SIG-M5 treated with dmso at 0.1 percent for 504 hours (cell line): ENCODE measurements around the gene KIRREL3.

Source experiments
- DNase-seq: peaks from one replicate; lab custom pipeline; 2025; ENCODE audit not compliant: unreplicated experiment; lab: John Stamatoyannopoulos, UW

Gene KIRREL3

DNA sequence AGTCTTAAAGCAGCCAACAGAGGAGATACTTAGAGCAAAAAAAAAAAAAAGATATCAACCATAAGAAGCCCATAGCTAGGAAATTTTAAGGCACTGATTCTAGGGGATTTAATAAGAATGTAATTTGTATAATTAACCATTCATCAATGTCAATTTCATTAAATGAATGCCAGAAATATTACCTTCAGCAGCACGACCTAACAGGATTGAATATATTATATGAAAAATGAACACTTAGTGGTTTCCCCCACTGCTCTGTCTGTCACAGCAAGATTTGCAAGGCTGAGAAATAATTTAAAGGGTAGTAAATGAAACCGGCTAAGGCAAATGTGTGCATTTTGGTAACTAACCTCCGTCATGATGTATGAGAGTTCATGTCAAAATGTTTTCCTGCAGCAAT, 319.9 kb downstream of the KIRREL3 start:
- DNase-seq = no peak

DNA sequence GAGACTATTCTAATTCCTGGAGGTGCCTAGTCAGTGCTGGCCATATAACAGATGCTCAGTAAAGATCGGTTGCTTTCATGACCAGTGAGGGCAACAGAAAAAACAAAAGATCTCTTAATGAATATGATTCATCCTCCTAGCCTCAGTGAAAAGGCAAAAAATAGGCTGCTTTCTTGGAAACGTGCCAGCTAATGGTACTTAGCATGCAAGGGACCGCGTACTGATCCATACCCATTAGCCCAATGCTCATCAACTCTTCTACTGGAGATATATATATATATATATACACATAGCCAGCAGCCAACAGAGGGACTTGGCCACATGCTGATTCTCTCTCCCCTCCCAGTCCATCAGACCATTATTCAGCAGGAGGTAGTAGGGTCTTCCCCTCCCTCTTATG, 320.4 kb downstream of the KIRREL3 start:
- DNase-seq = no peak

DNA sequence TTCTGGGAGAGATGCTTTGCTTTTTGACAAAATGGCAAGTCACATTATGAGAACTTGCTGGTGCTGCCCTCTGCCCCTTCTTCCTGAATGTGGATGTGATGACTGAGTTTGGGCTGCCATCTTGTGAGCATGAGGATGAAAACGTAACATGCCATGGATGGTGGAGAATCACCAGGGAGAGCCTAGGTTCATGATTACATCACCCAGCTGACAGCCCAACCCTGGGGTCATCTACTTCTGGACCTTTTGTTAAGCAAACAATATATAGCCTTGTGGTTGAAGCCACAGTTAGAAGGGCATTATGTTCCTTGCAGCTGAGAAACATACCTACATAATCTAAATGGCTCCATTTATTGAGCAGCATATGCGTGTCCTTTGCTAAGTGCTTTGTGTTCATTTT, 321.5 kb downstream of the KIRREL3 start:
- no peak for DNase-seq

DNA sequence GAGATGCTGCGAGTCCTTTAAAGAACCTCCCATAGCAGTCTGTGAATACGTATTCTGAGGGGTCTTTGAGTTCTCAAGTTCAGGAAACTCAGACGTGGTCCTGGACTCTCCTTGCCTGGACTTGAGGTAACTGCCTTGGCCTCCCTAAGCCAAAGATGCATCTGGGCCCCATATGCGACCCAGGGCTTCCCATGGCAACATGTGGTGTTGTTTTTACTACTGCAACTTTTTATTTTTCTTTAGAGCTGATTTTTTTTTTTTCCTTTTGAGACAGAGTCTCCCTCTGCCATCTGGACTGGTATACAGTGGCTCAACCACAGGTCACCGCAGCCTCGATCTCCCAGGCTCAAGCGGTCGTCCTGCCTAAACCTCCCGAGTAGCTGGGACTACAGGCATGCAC, 324.0 kb downstream of the KIRREL3 start:
- DNase-seq = no peak

DNA sequence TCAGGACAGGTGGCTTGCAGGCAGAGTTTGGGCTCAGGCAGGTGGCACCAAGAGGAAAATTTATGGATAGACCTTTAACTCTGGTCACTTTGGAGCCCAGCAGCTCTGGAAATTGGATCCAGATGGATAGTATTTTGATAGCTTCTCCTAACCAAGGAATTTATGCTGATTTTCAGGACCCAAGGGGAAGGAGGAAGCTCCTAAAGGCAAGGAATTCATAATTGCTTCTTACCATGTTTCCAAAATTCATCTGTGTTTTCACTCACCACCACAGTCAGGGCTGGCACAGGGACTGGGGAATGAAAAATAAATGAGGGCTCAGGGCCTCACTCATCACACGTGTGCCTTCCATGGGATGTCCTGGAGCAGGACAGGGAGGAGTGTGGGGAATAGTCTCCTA, 327.3 kb downstream of the KIRREL3 start:
- no peak for DNase-seq

DNA sequence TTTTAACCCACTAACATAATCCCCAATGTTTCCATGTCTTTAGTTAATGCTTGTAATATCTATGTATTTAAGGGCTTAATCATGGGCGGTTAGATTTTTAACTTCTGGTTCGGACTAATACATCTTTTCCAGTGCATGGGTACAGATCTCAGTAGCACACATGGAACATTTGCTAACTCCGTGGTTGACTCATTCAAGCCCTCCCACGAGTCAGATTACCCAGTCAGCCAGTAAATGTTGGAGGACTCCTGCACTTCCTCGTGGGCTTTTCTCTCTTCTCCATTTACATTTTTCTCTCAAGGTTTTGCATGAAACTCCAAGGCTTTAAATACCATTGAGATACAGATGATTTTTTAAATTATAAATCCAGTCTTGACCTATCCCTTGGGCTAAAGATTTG, 331.2 kb downstream of the KIRREL3 start:
- no peak for DNase-seq

DNA sequence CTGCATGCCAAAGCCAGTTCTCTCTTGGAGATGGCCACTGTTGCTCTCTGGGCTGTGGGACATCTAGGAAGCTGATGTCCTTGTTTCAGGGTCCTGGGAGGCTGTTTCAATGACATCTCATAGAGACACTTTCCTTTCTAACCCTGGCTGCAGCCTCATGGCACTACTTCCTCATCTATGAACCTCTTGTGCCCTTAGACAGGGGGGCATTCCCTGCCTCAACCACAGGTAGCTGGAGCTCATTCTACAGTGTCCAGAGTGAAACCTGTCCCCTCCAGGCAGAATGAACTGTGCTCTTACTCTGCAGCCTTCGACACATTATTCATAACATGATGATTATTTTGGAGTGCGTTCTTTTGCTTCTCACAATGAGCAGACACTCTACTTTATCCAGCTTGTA, 335.9 kb downstream of the KIRREL3 start:
- DNase-seq = no peak

DNA sequence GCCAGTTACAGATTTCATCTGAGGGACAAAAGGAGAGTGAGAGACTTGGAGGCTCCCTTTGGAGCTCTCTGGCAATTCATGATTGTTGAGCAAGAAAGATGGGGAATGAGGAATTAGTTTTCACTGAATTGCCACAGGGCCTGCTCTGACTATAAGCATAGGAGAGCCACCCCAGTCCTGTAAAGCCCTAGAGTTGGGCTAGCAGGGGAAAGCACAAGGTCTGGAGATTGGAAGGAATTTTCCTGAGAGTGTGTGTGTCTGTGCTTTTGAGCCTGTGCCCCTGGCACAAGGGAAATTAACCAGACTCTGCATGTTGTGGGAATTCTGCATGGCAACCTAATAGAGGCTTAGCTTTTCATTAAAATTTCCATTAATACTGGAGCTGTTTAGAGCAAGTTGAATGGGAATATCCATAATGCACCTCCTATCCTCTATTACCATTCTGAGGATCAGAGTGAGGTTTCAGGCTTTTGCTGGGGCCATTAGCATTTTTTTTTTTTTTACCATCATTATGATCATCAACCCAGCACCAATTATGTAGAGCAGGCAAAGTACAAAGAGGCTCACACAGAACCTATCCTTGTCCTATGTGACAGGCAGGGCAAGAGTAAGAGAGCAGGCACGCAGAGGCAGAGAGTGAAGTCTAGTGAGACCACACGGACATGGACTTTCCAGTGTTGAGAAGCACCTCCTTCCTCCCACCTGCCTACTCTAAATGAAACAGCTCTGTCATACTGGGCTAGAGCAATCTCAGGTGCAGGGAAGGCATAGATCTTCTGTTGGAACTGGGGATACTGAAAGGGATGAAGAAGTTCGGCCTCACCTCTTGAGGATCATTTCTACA, 336.6 kb downstream of the KIRREL3 start:
- DNase-seq = no peak

DNA sequence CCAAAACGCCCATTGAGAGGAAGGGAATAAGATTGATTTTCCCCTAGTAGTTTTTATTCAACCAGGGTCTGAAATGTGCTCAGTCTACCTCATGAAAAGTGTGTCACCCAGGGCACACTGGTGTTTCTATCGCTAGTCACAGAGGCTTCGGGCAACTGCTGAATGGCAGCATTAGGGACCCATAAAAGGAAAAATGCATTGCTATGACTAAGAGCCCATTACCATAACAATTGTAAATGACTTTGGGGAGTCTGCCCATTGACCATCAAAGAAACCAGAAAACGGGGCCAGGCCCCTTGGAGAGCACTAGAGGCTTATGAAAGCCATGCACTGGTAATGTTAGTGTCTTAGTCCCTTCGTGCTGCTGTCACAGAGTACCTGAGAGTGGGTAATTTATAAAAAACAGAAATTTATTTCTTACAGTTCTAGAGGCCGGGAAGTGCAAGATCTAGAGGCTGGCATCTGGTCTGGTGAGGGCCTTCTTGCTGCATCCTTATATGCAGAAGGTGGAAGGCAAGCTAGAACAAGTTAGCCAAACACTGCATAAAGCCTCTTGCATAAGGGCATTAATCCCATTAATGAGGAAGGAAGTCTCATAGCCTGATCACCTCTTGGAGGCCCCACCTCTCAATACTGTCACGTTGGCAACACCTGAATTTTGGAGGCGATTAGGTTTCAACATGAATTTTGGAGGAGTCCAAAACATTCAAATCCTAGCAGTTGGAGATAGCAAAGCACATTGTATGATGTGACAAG, 338.4 kb downstream of the KIRREL3 start:
- no peak for DNase-seq

DNA sequence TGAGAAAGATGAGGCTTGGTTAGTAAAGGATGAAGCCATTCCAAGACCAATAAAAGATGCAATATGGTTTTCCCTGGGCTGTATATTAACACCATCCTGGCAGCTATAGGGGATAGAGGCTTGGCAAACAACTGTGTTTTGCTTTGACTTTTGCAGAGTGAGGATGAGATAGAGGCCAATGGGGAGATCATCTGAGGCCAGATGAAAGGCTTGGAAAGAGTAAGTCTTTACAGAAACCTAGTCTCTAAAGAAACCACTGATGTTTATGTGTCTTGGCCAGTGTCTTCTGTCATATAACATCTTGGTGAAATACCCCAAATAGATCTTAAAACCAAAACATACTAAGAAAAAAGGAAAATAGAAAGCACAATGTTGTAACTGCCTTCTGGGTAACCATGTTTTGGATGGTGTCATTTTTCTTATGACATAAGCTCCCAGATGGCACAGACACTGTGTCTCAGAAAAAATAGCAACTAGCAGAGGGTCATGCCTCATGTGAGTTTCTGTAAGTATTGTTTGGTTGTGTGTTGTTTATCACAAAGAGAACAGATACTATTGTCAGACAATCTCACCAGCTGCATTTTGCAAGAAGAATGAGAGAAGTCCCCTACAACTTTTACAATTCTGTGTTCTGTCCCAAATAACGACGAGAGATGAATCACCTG, 339.7 kb downstream of the KIRREL3 start:
- no peak for DNase-seq

DNA sequence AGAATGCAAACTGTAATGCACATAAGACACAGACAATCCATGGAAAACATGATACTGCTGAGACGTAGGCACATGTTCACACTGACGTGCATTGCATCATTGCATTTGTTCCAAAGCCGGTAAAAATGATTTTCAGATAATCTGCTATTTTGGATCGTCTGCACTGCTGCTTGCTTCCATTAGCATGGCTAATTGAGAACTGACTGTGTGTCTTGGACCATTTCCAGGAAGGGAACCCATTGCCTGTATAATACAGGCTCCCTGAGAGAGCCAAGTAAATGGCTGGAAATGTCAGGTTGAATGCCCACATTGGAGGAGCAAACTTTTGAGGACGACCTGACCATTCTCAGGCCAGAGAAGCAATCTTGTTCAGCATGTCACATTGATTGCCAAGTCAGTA, 340.2 kb downstream of the KIRREL3 start:
- no peak for DNase-seq

DNA sequence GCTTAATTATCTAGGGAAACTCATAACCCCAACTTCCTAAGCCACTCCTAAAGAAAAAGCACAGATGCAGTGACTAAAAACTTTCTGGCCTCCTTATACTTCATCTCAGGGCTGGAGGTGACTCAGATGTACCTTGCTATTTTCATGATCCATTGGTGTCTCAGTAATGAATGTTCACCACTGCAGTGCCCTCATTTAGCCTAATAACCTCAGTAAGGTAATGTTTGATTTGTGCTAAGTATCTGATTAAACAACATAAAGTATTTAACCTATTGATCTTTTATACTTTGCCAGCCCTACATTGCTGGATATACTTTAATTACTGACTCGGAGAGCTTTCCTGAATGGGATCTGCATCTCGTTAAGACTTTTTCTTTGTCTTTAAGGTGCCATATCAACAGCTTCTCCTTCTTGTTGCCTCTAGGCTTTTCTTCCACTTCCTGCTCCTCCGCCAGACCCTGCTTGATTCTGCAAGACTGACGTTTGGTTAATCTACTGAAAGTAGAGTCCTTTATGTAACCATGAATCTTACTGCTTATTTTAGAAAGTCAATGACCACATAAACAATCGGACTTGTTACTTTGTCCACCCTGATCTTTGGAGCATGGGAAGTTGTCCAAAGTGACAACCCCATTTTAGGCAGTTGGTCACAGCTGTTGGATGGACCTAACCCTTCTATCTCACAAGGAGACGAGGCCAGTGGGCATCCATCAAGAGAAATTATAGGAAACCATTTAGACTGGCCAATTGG, 342.1 kb downstream of the KIRREL3 start:
- no peak for DNase-seq

DNA sequence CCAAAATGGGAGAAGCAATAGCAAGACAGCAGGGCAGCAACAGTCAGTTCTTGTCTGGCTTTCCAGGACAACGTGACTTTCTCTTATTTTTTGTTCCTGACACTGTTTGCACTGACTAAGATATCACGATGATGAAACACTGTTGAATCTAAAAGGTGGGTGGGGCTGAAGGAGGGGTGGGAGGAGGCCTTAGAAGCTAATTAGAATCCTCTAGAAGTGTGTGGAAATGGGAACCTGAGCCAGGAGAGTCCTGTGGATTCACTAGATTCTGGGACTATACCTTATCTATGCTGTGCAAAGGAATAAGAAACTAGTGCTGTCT, 344.8 kb downstream of the KIRREL3 start:
- no peak for DNase-seq

DNA sequence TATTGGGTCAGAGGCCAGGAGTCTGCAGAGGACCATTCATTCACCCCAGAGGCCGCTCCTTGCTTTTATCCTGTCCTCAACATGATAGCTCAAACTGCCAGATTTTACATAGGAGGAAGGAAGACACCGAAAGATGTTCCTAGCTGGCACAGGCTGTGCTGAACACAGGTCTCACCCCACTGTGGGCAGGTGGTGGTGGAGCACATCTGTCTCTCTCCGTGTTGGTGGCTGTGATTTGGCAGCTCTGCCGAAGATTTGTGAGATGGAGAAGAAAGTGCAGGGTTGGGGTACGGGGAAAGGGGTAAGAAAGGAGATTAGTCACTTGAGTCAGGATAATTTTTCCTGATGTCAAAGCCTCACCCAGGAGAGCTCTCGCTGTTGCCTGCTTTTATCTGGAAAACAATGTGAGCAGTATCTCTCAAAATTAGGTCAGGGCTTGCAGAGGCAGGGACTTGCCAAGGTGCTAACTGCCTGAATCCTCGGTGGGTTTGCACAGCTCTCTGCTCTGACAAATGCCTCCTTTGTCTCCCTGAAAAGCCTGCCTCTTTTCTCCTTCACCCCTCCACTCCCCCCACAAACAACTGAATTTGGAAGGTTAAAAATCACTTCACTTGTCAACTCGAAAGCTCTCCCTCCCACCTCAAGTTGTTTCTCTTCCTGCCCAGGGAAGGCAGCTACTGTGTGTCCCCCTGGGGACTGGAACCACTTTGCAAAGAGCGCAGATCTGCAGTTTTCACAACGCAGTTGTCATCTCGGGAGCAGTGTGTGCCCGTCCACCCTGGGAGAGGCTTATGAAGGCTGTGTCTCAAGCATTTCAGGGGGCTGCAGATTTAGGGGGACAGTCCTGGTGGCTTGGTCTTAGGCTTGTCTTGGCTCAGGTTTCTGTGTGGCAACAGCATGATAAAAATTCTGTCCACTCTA, 345.4 kb downstream of the KIRREL3 start:
- no peak for DNase-seq

DNA sequence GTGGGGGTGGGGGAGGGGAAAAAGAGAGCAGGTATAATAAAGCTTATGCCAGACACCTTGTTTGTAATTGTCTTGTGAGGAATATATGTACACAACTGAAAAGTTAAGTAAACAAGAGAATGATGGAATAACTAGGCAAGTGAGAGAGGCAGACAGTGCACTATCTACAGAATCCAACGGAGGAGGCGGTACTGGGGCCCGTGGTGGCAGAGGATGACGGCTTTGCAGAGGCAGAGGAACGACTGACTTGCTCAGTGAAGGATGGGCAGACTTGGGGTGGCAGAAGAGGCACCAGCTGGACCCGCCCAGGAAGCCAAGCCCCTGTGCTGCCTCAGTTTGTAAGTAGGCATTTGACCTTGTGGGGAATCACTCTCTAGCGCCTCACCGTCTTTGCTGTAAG, 347.5 kb downstream of the KIRREL3 start:
- DNase-seq = no peak

DNA sequence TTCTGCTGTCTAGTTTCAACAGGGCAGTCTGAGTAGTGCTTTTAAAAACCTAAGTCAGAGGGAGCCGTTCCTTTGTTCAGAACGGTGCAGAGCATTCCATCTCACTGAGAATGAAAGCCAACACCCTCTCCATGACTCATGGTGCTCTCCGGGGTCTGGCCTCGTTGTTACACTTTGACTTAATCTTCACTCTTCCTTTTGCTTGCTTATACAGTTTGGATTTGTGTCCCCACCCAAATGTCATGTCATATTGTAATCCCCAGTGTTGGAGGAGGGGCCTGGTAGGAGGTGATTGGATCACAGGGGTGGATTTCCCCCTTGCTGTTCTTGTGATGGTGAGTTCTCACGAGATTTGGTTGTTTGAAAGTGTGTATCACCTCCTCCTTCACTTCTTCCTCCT, 352.8 kb downstream of the KIRREL3 start:
- DNase-seq = no peak

DNA sequence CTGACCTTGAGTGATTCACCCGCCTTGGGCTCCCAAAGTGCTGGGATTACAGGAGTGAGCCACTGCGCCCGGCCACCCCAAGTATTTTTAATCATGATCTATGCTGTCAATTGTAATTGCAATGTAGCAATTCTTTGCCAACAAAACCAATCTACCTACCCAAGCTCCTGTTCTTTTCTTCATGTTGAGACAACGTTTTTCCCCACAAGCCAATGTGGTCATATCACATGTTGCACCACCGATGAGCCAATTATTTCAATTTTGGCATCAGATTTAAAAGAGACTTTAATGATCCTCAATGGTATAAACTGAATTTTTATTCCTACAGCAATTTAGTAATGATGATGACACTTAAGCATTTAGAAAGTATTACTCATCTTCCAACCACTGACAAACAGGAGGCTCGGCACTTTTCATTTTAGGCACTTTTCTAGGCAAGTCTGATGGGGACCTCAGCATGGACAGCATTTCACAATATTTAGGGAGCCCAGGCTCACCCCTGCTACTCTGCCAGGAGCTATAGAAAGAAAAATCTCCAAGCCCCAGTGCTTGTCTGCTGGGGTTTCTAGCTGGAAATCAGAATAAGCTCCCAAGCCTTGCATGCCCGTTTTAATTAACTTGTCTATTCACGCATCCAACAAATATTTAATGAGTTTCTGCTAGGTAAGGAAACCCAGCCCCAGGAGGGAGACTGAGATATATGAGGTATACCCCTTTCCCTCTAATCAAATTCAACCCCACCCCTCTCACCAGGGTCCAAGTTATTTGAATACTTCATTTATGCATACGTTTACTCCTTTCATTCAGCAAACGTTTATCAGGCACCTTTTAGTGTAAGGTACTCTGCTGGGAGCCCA, 353.6 kb downstream of the KIRREL3 start:
- no peak for DNase-seq

DNA sequence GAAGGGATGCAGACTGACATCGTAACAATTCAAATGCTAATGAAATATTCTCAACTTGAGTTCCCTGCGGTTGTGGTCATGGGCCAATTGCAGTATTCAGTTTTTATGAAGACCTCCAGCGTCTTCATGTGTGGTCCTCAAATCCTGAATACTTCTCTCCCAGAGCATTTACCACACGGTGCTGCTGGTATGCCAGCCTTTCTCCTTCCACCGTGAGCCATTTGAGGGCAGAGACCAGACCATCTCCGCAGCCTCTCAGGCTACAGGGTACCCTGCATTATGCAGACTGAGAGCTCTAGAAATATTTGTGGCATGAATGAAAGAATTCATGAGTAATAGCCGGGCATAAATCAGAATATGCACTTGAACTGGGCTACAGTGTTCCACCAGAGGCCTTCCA, 355.4 kb downstream of the KIRREL3 start:
- no peak for DNase-seq

DNA sequence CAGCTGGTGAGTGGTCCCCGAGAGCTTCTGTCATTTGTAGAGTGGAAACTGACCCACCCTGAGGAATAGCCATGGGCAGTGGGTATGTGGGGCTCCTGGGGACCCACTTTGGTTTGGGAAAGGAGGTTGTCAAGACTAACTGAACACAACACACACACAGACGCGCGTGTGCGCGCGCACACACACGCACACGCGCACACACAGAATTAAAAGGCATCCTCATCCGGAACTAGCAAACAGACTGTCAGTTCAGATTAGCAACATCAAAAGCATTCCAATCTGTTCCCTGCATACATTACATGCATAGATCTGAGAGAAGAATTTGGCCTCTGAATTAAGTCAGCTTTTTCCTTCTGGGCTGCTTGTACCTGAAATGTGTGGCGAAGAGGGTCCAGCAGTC, 360.4 kb downstream of the KIRREL3 start:
- no peak for DNase-seq
